Astrocyte (in vitro differentiated cells and primary cell): ENCODE results near the gene CERT1.

Experiments used
- CTCF ChIP-seq: IDR thresholded peaks from 2 replicates; pipeline ENCODE4 v1.5.1; 2011; ENCODE audit warnings: low read depth, mild to moderate bottlenecking, inconsistent platforms, low read length, moderate library complexity; ENCODE audit not compliant: insufficient read depth
- EZH2 ChIP-seq: IDR thresholded peaks from 2 replicates; pipeline ENCODE4 v1.6.1; 2012; ENCODE audit warnings: mild to moderate bottlenecking, low read length, inconsistent platforms; ENCODE audit not compliant: insufficient read depth

GRCh38 chr5:75523275-75523674, 11.8 kb upstream of the CERT1 start:
- TF ChIP-seq EZH2 = no peak
- TF ChIP-seq CTCF = no peak
